GM18870 (cell line): ENCODE measurements around the gene ANXA2R.
A peak's percentile ranks its signal among the peaks of the same experiment; 100 is the strongest.
"Not testable (repeated sequence)": the region's sequence is repeated elsewhere in the genome, so short reads cannot be mapped to it uniquely, and the experiment has no call there.

ENCODE experiments used
- ATAC-seq: cut with Tn5 transposase; IDR thresholded peaks from one replicate; pipeline ENCODE4 v1.9.1; 2021; ENCODE audit warnings: moderate library complexity; ENCODE audit not compliant: unreplicated experiment

Gene ANXA2R

GRCh38 chr5:43061352-43062075 lies 21.4 kb upstream of the ANXA2R start:
- ATAC-seq = no peak

- ATAC-seq = not testable (repeated sequence)
These were observed 19.9 kb upstream of the ANXA2R start for GRCh38 chr5:43060020-43060419.

- ATAC-seq = not testable (repeated sequence)
These were observed 15.0 kb upstream of the ANXA2R start for GRCh38 chr5:43055098-43055497.

- ATAC-seq = no peak
These were observed 11.6 kb upstream of the ANXA2R start for GRCh38 chr5:43051684-43052083.

- no peak for ATAC-seq
These were observed 10.3 kb upstream of the ANXA2R start for GRCh38 chr5:43050384-43050783.

GRCh38 chr5:43049236-43049635 lies 9.1 kb upstream of the ANXA2R start:
- ATAC-seq = no peak

- no peak for ATAC-seq
These were observed 6.4 kb upstream of the ANXA2R start for GRCh38 chr5:43046474-43046873.

GRCh38 chr5:43045236-43045635 lies 5.1 kb upstream of the ANXA2R start:
- no peak for ATAC-seq

- no peak for ATAC-seq
These were observed 4.2 kb upstream of the ANXA2R start for GRCh38 chr5:43044181-43044914.

- no peak for ATAC-seq
These were observed 3.3 kb upstream of the ANXA2R start for GRCh38 chr5:43043400-43043756.

- peak; percentile 26 for ATAC-seq
These were observed 2.7 kb upstream of the ANXA2R start for GRCh38 chr5:43042626-43043399.

GRCh38 chr5:43042176-43042625 lies 2.1 kb upstream of the ANXA2R start:
- peak; percentile 19 for ATAC-seq

GRCh38 chr5:43041669-43042175 lies 1.6 kb upstream of the ANXA2R start:
- peak; percentile 2 for ATAC-seq

GRCh38 chr5:43041110-43041668 lies 1.1 kb upstream of the ANXA2R start:
- no peak for ATAC-seq

- ATAC-seq = no peak
These were observed 440 bp downstream of the ANXA2R start for GRCh38 chr5:43039471-43040286.

GRCh38 chr5:43039152-43039470 lies 1.0 kb downstream of the ANXA2R start:
- no peak for ATAC-seq

GRCh38 chr5:43038496-43038989 lies 1.6 kb downstream of the ANXA2R start:
- no peak for ATAC-seq

GRCh38 chr5:43037636-43038495 lies 2.3 kb downstream of the ANXA2R start:
- peak; percentile 25 for ATAC-seq
